HL-60 (cell line): ENCODE measurements around the gene SMARCAD1.
"Not testable (repeated sequence)": the region's sequence is repeated elsewhere in the genome, so short reads cannot be mapped to it uniquely, and the experiment has no call there.

Experiments used
- DNase-seq, 2 experiments: peaks; one replicate each; pipeline ENCODE4 v3.0.0-alpha.2; 2010 to 2020; ENCODE audit warnings: low read depth in 1 of 2, low spot score in 1 of 2
- H3K27ac ChIP-seq: fragments of 250-450 bp; sonication (Bioruptor Pico); replicated peaks from 2 replicates; pipeline ENCODE4 v1.5.1; 2020; ENCODE audit warnings: mild to moderate bottlenecking, moderate library complexity
- H3K27me3 ChIP-seq: fragments of 250-450 bp; sonication (Bioruptor Pico); 2 replicates; pipeline ENCODE4 v1.5.1; 2021; ENCODE audit warnings: mild to moderate bottlenecking, moderate library complexity; ENCODE audit not compliant: insufficient read depth, poor library complexity, severe bottlenecking
- H3K4me3 ChIP-seq: replicated peaks from 2 replicates; pipeline ENCODE4 v1.5.1; 2011; ENCODE audit warnings: mild to moderate bottlenecking, control low read depth, low read length; ENCODE audit not compliant: insufficient read depth
- CTCF ChIP-seq: IDR thresholded peaks from one replicate; pipeline ENCODE4 v1.5.1; 2011; ENCODE audit warnings: low read length, control low read depth, inconsistent platforms; ENCODE audit not compliant: insufficient read depth
- GABPA ChIP-seq: IDR thresholded peaks from 2 replicates; pipeline ENCODE4 v1.6.1; 2012; ENCODE audit warnings: low read depth
- POLR2AphosphoS5 ChIP-seq: IDR thresholded peaks from 2 replicates; pipeline ENCODE4 v1.6.1; 2012; ENCODE audit warnings: low read depth
- SPI1 ChIP-seq: IDR thresholded peaks from 2 replicates; pipeline ENCODE4 v1.6.1; 2012; ENCODE audit warnings: low read depth, mild to moderate bottlenecking, borderline replicate concordance
- TF ChIP-seq, protein P1 (sequence below): IDR thresholded peaks from 2 replicates; pipeline ENCODE4 v1.6.1; 2012; ENCODE audit warnings: low read depth; ENCODE audit not compliant: insufficient replicate concordance

The SMARCAD1 gene

GRCh38 chr4:94306713-94307112, 99.0 kb downstream of the SMARCAD1 start:
- Histone ChIP-seq H3K27ac (no peak overlapping the region), H3K27me3 (no peaks in the 10 kb centered on the region), H3K4me3 (no peak overlapping the region)
- no peak for DNase-seq
- TF ChIP-seq, protein P1, sequence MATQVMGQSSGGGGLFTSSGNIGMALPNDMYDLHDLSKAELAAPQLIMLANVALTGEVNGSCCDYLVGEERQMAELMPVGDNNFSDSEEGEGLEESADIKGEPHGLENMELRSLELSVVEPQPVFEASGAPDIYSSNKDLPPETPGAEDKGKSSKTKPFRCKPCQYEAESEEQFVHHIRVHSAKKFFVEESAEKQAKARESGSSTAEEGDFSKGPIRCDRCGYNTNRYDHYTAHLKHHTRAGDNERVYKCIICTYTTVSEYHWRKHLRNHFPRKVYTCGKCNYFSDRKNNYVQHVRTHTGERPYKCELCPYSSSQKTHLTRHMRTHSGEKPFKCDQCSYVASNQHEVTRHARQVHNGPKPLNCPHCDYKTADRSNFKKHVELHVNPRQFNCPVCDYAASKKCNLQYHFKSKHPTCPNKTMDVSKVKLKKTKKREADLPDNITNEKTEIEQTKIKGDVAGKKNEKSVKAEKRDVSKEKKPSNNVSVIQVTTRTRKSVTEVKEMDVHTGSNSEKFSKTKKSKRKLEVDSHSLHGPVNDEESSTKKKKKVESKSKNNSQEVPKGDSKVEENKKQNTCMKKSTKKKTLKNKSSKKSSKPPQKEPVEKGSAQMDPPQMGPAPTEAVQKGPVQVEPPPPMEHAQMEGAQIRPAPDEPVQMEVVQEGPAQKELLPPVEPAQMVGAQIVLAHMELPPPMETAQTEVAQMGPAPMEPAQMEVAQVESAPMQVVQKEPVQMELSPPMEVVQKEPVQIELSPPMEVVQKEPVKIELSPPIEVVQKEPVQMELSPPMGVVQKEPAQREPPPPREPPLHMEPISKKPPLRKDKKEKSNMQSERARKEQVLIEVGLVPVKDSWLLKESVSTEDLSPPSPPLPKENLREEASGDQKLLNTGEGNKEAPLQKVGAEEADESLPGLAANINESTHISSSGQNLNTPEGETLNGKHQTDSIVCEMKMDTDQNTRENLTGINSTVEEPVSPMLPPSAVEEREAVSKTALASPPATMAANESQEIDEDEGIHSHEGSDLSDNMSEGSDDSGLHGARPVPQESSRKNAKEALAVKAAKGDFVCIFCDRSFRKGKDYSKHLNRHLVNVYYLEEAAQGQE = no peak
- no peak for TF ChIP-seq POLR2AphosphoS5
- TF ChIP-seq GABPA = no peak
- no peak for TF ChIP-seq CTCF
- TF ChIP-seq SPI1 = no peak

DNA sequence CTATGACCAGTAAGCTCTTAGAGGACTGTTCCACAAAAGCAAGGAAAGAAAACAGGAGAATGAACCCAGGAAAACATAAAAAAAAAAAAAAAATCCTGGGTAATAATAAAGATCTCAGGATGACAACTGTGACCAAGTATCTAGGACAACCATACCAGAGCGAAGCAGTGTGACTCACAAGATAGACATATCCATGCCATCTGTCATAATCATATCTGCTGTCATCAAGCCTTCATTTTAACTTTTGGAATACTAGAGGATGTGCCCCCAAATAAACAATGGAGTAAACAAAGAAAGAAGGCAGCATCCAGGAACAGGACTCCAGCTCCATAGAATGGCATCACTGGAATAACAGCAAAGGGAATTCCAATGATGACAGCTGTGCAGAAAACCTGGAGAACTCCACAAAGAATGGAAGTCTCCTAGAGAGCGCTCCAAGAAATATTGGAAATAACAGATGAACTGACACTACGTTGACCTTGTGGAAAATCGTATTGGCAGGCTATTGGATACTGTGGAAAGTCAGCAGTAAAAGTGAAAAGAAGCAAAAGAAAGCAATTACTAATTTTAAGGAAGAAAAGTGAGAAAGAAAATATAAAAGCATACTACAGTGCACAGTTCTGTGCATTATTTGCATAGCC, 99.7 kb downstream of the SMARCAD1 start:
- Histone ChIP-seq H3K27me3 (no peaks in the 10 kb centered on the region), H3K4me3 (no peak overlapping the region), H3K27ac (no peak overlapping the region)
- TF ChIP-seq CTCF (no peak), GABPA (no peak), SPI1 (no peak), POLR2AphosphoS5 (no peak)
- TF ChIP-seq, protein P1 = no peak
- no peak for DNase-seq

DNA sequence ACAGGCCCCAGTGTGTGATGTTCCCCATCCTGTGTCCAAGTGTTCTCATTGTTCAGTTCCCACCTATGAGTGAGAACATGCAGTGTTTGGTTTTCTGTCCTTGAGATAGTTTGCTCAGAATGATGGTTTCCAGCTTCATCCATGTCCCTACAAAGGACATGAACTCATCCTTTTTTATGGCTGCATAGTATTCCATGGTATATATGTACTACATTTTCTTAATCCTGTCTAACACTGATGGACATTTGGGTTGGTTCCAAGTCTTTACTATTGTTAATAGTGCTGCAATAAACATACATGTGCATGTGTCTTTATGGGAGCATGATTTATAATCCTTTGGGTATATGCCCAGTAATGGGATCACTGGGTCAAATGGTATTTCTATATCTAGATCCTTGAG, 112.3 kb downstream of the SMARCAD1 start:
- H3K27me3 ChIP-seq, H3K4me3 ChIP-seq, DNase-seq, H3K27ac ChIP-seq: not testable (repeated sequence)

GRCh38 chr4:94325835-94326234, 118.2 kb downstream of the SMARCAD1 start:
- Histone ChIP-seq H3K4me3 (no peak overlapping the region), H3K27ac (no peak overlapping the region), H3K27me3 (no peaks in the 10 kb centered on the region)
- TF ChIP-seq SPI1 (no peak), CTCF (no peak), POLR2AphosphoS5 (no peak), GABPA (no peak)
- TF ChIP-seq, protein P1 = no peak
- DNase-seq = no peak
